IPS DF 4.7 (cell line): ENCODE data around the gene GPR33.
"Not testable (repeated sequence)": the region's sequence is repeated elsewhere in the genome, so short reads cannot be mapped to it uniquely, and the experiment has no call there.

ENCODE experiments used
- DNase-seq: peaks from one replicate; pipeline ENCODE4 v3.0.0-alpha.2; 2013; ENCODE audit warnings: low spot score; ENCODE audit errors: extremely low read depth

GPR33 gene

DNA sequence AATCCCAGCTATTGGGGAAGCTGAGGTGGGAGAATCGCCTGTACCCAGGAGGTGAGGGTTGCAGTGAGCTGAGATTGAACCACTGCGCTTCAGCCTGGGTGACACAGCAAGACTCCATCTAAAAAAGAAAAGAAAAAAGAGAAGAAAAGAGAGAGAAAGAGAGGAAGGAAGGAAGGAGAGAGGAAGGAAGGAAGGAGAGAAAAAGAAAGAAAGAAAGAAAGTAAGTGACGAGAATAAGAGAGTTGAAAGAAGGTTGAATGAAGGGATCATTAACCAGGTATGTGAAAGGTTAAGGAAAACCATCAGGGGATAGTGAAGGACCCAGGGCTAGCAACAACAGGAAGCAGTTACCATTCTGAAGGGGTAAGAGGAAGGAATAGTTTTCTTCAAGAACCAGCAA is 26.3 kb downstream of the GPR33 start:
- DNase-seq = no peak

DNA sequence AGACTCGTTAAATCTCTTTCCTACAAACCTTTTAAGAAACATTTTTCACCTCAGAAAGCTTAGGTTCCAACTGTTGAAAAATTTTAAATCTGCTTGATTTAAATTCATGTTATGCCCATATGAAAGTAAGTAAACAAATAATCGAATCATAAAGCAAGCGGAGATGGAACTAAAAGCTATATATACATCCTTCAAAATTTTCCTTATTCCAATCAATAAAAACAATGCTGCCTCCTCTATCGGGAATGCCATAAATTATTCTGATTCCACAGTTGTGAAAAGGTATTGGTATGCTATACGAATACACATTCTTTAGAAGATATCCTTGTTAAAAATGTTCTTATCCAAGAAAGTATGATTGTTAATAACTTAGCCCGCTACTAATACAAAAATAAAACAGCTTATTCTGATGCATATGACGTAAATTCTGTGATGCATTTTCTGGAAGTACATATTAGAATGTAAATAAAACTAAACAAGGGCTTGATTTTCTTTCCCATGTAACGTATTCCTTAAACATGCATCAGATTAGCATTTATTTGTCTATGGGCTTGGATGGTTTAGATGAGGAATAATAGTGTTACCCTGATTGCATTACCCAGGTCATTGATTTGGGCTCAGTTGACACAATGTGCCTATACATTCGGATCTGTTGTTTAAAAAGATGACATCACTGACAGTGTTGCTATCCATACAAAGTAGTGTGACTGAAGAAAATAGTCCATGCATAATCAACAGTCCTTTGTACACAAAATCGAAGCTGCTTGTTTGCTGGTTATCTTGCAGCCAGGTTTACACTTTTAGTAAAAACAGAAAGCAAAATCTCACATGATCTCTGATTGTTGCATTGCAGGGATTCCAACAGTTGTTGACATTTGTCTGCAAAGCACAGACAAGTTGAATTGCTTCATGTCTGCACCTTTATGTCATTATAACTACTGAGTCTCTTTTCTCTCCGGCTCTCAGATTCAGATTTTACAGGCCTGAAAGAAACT is 29.9 kb downstream of the GPR33 start:
- no peak for DNase-seq

DNA sequence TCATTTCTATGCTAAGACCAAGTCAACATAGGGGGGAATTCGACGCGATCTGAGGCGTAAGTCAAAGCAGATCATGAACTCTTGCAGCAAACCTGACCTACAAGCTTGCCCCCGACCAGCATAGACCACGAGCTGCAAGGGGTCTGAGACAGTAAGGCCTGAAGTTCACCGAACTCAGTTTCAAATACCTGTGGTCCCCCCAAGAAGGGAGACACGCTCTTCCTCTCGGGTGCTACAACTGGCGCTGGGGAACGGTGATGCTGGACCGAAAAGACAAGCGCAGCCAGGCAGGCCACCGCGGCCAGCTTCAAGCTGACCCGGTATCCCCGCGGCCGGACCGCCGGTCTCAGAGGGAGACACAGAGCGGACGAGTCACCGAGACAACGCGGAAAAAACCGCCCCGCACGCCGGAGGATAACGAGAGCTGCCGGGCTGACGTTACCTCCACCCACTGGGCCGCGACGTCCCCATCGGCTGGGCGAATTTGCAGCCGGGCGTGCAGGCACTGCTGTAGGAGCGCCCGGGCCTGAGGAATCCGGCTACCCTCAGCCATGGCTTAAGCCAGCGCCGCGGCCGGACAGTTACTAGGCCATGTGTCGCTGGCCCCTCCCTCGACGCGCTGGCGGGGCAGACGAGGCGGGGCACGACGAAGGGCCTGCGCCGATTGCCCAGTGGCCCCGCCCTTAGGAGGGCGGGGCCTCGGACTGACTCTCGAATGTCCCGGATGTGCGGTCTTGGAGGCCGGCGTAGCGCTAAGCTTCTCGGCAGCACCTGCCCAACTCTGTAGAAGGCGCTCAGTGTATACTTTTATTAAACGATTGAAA is 30.8 kb downstream of the GPR33 start, which contains the start of gene DTD2:
Gene DTD2 (minus strand): TSS at position 666 of the 824 bp plus-strand sequence. CDS start 113 bp downstream, at position 553.
- peak; percentile 56 for DNase-seq

DNA sequence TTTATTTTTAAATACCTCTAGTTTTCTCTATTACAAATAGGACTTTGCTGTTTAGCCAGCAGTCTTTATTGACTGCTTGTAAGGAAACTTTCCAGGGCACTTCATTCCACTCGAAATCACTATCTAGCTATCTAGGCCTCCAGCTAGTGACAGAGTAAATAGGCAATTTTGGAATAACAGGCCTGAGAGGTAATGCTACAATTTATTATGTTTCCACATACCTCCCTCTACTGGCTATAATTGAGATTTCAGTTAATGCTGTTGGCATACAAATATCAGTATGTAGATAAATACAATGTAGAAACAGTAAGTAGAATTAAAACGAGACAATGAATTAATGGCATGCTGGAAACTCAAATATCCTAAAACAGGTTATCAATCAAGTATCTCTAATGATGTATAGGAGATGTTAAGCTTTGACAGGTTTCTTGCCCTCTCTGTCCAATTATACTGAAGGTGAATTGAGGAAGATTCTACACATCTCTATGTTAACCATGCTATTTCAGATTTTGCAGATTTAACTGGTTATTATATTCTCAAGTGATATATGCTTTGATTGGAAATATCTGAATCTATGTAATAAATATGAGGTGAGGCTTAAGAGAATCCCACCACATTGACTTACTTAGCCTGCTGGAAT is 37.7 kb downstream of the GPR33 start:
- DNase-seq = no peak

DNA sequence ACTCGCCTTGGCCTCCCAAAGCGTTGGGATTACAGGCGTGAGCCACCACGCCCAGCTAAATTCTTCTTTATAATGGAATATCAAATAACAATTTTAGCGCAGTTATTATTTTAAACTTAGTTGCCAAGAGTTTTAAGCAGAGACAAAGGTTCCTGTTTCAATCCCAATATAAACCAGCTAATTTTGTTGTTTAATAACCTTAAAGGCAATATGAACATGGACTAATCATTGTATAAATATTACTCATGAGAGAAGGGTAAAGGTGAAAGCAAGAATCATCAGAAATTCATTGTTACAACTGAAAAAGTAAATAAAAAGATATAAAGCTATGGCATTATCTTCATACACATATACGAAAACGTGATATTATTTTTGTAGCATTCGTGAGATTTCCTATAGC is 38.7 kb downstream of the GPR33 start:
- DNase-seq = no peak

DNA sequence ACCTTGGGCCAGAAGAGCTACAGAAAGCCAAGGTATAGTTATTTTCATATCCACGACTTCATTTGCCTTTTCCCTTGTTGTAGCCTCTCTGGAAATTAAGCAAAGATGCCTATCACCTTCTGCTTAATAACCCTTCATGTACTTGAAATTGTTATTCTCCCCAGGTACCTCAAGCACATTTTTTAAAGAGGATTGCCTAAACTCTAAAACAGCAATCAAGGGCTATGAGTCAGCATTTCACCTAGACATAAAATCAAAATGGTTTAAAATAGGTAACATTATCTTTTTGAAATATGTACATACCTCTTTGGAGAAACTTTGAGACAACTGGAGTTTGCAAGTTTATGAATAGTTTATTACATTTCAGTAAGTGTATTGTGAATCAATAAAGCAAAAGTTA is 42.1 kb downstream of the GPR33 start:
- no peak for DNase-seq

DNA sequence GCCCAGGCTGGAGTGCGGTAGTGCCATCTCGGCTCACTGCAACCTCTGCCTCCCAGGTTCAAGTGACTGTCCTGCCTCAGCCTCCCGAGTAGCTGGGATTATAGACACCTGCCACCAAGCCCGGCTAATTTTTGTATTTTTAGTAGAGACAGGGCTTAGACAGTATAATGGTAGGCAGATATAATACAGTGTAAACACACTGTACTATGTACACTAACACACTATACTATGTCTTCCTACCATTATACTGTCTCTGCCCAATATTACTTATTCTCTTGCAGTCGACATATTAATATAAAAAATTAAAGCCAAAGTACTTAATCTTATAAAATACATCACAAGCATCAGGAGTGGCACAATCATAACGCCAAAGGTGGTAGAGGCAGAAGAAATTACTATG is 45.6 kb downstream of the GPR33 start:
- DNase-seq = no peak

DNA sequence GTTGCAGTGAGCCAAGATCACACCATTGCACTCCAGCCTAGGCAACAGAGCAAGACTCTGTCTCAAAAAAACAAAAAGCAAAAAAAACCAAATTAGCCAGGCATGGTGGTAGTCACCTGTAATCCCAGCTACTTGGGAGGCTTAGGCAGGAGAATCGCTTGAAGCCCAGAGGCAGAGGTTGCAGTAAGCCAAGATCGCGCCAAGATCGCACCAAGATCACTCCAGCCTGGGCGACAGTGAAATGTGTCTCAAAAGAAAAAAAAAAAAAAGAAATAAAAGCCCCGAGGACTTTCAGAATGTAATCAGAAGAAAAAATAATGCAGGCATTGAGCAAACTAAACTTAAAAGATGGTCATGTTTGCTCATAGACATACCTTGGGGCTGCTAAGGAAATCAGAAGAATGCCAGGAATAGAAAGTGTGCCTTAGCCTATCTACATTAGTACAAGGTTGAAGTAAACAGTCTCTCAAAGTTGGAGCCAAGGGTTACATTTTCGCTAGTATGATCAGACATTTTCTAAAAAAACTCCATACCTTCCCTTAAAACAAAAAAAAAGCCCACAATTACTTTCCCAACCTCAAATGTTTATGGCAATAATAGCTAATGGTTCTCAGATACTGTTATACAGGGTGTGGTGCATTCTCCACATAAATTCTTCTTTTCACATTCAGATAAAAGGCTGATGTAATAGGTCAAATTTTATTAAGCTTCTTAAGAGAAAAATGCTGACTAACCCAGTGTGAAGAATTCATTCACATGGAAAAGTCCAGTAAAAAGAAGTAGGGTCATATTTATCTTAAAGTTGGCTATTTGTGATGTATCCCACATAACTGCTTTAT is 46.3 kb downstream of the GPR33 start:
- DNase-seq = no peak

DNA sequence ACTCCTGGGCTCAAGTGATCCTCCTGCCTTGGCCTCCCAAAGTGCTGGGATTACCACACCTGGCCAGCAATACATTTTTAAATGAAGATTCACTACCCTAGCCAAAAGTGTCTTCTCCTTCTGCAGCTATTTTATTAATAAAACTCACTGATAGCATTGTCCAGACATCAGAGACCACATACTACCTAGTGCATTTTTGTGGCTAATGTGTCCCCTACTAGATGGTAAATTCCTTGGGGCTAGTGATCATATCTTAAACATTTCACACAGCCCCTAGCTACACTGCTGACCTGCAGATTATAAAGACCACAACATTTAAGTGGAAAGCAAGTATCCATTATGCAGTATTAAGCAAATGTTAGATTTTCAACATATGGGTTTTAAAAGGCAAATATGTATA is 47.6 kb downstream of the GPR33 start:
- DNase-seq = no peak

DNA sequence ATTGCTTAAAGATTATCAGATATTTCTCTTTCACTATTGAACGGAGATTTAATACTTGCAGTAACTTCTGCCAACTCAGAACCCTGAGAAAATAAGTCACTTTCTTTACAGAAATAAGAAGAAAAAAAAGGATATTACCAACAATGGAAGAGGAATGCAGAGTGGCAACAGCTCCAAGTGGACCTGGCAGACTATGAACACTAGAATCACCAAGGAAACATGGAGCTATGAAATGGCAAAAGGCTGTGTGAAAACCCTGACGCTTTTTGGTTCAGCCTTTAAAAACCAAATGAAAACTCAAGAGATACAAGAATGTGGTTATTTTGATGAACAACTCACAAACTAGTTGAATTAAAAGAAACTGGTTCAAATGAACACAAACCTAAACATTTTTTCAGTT is 48.3 kb downstream of the GPR33 start:
- no peak for DNase-seq

DNA sequence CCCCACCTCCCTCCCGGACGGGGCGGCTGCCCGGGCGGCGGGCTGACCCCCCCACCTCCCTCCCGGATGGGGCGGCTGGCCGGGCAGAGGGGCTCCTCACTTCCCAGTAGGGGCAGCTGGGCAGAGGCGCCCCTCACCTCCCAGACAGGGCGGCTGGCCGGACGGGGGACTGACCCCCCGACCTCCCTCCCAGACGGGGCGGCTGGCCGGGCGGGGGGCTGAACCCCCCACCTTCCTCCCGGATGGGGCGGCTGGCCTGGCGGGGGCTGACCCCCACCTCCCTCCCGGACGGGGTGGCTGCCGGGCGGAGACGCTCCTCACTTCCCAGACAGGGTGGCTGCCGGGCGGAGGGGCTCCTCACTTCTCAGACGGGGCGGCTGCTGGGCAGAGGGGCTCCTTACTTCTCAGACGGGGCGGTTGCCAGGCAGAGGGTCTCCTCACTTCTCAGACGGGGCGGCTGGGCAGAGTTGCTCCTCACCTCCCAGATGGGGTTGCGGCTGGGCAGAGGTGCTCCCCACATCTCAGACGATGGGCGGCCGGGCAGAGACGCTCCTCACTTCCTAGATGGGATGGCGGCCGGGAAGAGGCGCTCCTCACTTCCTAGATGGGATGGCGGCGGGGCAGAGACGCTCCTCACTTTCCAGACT is 50.7 kb downstream of the GPR33 start:
- DNase-seq = not testable (repeated sequence)

DNA sequence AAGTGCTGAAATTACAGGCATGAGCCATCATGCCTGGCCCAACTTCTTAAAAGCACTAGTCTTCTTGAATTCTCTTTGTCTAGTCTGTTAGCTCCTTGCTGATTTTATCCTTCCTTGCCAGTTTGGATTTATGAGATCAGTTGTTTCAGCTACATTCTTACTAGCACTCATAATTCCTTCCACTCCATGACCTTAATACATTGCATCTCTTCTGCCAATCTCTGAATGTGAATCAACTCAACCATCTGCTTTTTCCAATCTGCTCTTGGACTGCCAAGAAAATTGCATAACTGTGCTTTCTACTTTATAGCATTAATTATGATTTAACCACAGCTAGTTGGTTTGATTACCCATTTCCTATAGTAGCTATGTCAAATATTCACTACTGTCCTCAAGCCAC is 52.6 kb downstream of the GPR33 start:
- DNase-seq = no peak
